ENCODE data around the gene NIT1. TPM values are rescaled to one million over a fixed set of nuclear protein-coding genes. Genes with fewer than 3 reads are reported as not detected.

Gene NIT1
- polyA plus RNA-seq (ENCODE audit: insufficient read length in 4 of 4): 10 to 100 TPM; 47.8 to 55.3 (median 52.1) TPM

- DNase-seq (ENCODE audit: low read depth in 4 of 4, low spot score in 3 of 4): peak in 2 of 4 donors; percentile 73 to 89
These were observed at the start of gene NIT1, which contains the start of gene PFDN2 for GRCh38 chr1:161117759-161118581. Gene NIT1, plus strand, starts transcription at chr1:161118105. Its CDS starts 72 bp downstream, at chr1:161118177. Gene PFDN2, minus strand, starts transcription at chr1:161118037. Its CDS starts 11 bp downstream, at chr1:161118026.

- DNase-seq (ENCODE audit: low read depth in 4 of 4, low spot score in 3 of 4): no peak
These were observed 49.3 kb upstream of the NIT1 start for GRCh38 chr1:161068306-161069234.

- no peak for DNase-seq (ENCODE audit: low read depth in 4 of 4, low spot score in 3 of 4)
These were observed 48.7 kb upstream of the NIT1 start for GRCh38 chr1:161069241-161069640.

GRCh38 chr1:161069731-161070270, 48.1 kb upstream of the NIT1 start, which contains the start of gene ARHGAP30:
Gene ARHGAP30, minus strand, starts transcription at chr1:161069891. Its CDS starts 267 bp downstream, at chr1:161069624.
- no peak for DNase-seq (ENCODE audit: low read depth in 4 of 4, low spot score in 3 of 4)

GRCh38 chr1:161070761-161071160, 47.1 kb upstream of the NIT1 start:
- DNase-seq (ENCODE audit: low read depth in 4 of 4, low spot score in 3 of 4): no peak

- DNase-seq (ENCODE audit: low read depth in 4 of 4, low spot score in 3 of 4): no peak
These were observed 46.0 kb upstream of the NIT1 start for GRCh38 chr1:161071886-161072371.

GRCh38 chr1:161072751-161073449, 45.0 kb upstream of the NIT1 start:
- DNase-seq (ENCODE audit: low read depth in 4 of 4, low spot score in 3 of 4): no peak

GRCh38 chr1:161073474-161074121, 44.3 kb upstream of the NIT1 start:
- DNase-seq (ENCODE audit: low read depth in 4 of 4, low spot score in 3 of 4): no peak

- DNase-seq (ENCODE audit: low read depth in 4 of 4, low spot score in 3 of 4): no peak
These were observed 43.1 kb upstream of the NIT1 start for GRCh38 chr1:161074676-161075368.

- DNase-seq (ENCODE audit: low read depth in 4 of 4, low spot score in 3 of 4): no peak
These were observed 41.5 kb upstream of the NIT1 start for GRCh38 chr1:161076410-161076809.

GRCh38 chr1:161077426-161077825, 40.5 kb upstream of the NIT1 start:
- no peak for DNase-seq (ENCODE audit: low read depth in 4 of 4, low spot score in 3 of 4)

GRCh38 chr1:161079436-161080110, 38.3 kb upstream of the NIT1 start:
- DNase-seq (ENCODE audit: low read depth in 4 of 4, low spot score in 3 of 4): no peak

GRCh38 chr1:161080441-161081405, 37.2 kb upstream of the NIT1 start:
- no peak for DNase-seq (ENCODE audit: low read depth in 4 of 4, low spot score in 3 of 4)

- no peak for DNase-seq (ENCODE audit: low read depth in 4 of 4, low spot score in 3 of 4)
These were observed 36.4 kb upstream of the NIT1 start for GRCh38 chr1:161081519-161081918.

- DNase-seq (ENCODE audit: low read depth in 4 of 4, low spot score in 3 of 4): no peak
These were observed 35.4 kb upstream of the NIT1 start for GRCh38 chr1:161082483-161082882.

GRCh38 chr1:161082996-161083747, 34.7 kb upstream of the NIT1 start:
- DNase-seq (ENCODE audit: low read depth in 4 of 4, low spot score in 3 of 4): no peak

Data from right renal pelvis (tissue), 4 donors.